Epithelial cell of esophagus (primary cell): ENCODE measurements around the gene C2orf81.
A peak's percentile ranks its signal among the peaks of the same experiment; 100 is the strongest.

Source experiments
- DNase-seq: peaks from one replicate; pipeline ENCODE4 v3.0.0; 2010; ENCODE audit warnings: low read depth
- H3K4me3 ChIP-seq: 2 replicates; pipeline ENCODE4 v1.5.1; 2011; ENCODE audit warnings: mild to moderate bottlenecking, low read length, control low read depth
- CTCF ChIP-seq: IDR thresholded peaks from 2 replicates; pipeline ENCODE4 v1.5.1; 2011; ENCODE audit warnings: low read depth, mild to moderate bottlenecking, low read length, control low read depth, inconsistent platforms; ENCODE audit not compliant: insufficient read depth; ENCODE audit errors: missing control alignments

C2orf81 gene

GRCh38 chr2:74430502-74430901 lies 9.1 kb upstream of the C2orf81 start:
- TF ChIP-seq CTCF, result no peak
- H3K4me3 ChIP-seq, result no peak overlapping the region

GRCh38 chr2:74429487-74430451 lies 8.3 kb upstream of the C2orf81 start:
- H3K4me3 ChIP-seq, result no peak overlapping the region
- DNase-seq, result no peak
- no peak for TF ChIP-seq CTCF

More at GRCh38 chr2:74430502-74430901, 9.1 kb upstream of the C2orf81 start:
- DNase-seq, result no peak

- no peak for DNase-seq
- TF ChIP-seq CTCF, result no peak
- H3K4me3 ChIP-seq, result no peak overlapping the region
These were observed 7.3 kb upstream of the C2orf81 start for GRCh38 chr2:74428675-74429074.

- H3K4me3 ChIP-seq, result no peak overlapping the region
- peak; percentile 73 for DNase-seq
- no peak for TF ChIP-seq CTCF
These were observed 6.1 kb upstream of the C2orf81 start for GRCh38 chr2:74427551-74427950.

- no peak for DNase-seq
- H3K4me3 ChIP-seq, result no peak overlapping the region
These were observed 4.9 kb upstream of the C2orf81 start for GRCh38 chr2:74426181-74426758.

GRCh38 chr2:74425523-74425922 lies 4.1 kb upstream of the C2orf81 start:
- TF ChIP-seq CTCF, result no peak
- no peak overlapping the region for H3K4me3 ChIP-seq
- peak; percentile 99 for DNase-seq

More at GRCh38 chr2:74426181-74426758, 4.9 kb upstream of the C2orf81 start:
- no peak for TF ChIP-seq CTCF

GRCh38 chr2:74424995-74425406 lies 3.6 kb upstream of the C2orf81 start:
- TF ChIP-seq CTCF, result no peak
- no peak overlapping the region for H3K4me3 ChIP-seq
- DNase-seq, result no peak
